Measurements from ENCODE around the gene PMIS2.

The PMIS2 gene

DNA sequence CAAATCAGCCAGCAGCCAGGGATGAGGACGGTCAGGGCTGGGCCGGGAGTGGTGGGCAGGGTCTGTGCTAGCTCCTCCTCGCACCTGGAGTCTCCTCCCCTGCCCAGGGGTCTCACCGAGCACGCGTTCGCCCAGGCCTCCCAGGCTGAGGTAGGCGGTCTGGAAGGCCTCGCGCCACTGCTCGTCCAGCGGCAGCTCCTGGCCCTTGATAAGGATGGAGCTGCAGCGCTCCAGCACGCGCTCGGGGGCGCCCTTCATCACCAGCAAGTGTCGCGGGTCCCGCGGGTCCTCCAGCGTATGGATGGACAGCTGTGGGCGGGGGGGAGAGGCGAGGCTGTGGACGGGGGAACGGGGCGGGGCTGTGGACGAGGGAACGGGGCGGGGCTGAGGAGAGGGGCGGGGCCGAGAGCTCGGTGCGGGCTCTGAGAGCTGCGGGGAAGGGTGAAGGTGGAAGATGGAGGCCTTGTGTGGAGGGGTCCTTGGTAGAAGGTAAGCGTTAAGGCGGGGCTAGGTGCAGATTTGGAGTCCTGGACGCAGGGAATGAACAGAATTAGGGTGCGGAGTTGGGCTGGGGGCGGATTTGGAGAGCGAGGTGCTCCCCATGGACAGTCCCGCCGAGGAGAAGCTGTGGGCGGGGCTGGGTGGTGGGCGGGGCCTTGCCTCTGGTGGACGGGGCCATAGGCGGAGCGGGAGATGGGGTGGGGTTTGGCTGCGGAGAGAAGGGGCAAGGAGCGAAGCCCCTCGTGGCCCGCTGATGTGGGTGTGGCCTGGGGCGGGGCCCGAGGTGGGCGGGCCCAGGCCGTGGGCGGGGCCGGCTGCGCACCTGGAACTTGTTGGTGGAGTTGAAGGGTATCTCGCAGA is 28.2 kb upstream of the PMIS2 start:
- H3K4me1 ChIP-seq (ENCODE audit: insufficient read depth, low read length), result no peaks in the 10 kb centered on the region
- no peak overlapping the region for H3K9ac ChIP-seq (ENCODE audit: low read length)
- peak overlapping the region in 1 of 2 donors; percentile 27 for H3K4me3 ChIP-seq (ENCODE audit: low read depth in 1 of 2, low read length in 2 of 2)
- H3K27me3 ChIP-seq (ENCODE audit: control insufficient read depth in 1 of 2, insufficient read depth in 2 of 2, low read length in 2 of 2), result peaks cover 10 to 54% of the 10 kb centered on the region in 2 donors
- H3K36me3 ChIP-seq (ENCODE audit: insufficient read depth, low read length), result no peaks in the 10 kb centered on the region
- no peak overlapping the region for H3K27ac ChIP-seq (ENCODE audit: low read depth, low read length)
- no peaks in the 10 kb centered on the region for H3K9me3 ChIP-seq (ENCODE audit: low read length)

DNA sequence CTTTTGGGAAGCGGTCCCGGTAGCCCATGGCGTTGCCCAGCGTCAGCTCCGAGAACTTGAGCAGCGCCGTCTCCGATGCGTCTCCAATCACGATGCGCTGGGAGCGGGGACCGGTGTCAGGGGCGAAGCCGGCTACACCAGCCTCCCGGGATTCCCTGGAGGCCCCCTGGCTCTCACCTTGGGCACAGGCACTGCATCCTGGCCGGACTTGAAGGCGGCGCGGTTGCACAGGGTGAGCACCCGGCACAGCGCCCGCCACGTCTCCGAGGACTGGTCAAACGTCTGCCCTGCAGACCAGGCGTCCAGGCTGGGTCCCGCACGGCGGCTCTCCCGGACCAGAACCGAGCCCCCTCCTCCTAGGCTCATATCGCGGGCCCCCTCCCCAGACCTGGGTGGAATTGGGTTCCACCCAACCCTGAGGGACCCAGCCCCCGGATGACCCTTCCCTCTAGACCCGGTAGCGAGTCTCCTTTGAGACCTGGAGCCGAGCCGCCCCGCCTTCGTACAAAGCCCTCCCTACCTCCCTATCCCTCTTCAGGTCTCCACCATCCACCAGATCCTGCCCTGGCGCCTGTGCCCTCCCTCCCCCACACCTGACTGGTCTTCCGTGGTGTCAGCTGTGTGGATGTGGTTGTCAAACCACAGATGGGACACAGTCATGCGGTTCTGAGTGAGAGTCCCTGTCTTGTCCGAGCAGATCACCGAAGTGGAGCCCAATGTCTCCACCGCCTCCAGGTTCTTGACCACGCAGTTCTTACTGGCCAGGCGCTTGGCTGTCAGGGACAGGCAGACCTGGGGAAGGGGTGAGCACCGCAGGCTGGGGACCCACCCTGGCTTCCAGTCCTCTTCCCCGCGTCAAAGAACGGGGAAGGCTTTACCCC is 27.3 kb upstream of the PMIS2 start:
- Histone ChIP-seq H3K27ac (ENCODE audit: low read depth, low read length) (no peak overlapping the region), H3K4me1 (ENCODE audit: insufficient read depth, low read length) (no peaks in the 10 kb centered on the region), H3K9ac (ENCODE audit: low read length) (no peak overlapping the region), H3K36me3 (ENCODE audit: insufficient read depth, low read length) (no peaks in the 10 kb centered on the region), H3K4me3 (ENCODE audit: low read depth in 1 of 2, low read length in 2 of 2) (peak overlapping the region in 1 of 2 donors; percentile 27), H3K27me3 (ENCODE audit: control insufficient read depth in 1 of 2, insufficient read depth in 2 of 2, low read length in 2 of 2) (peaks cover 10 to 54% of the 10 kb centered on the region in 2 donors), H3K9me3 (ENCODE audit: low read length) (no peaks in the 10 kb centered on the region)

DNA sequence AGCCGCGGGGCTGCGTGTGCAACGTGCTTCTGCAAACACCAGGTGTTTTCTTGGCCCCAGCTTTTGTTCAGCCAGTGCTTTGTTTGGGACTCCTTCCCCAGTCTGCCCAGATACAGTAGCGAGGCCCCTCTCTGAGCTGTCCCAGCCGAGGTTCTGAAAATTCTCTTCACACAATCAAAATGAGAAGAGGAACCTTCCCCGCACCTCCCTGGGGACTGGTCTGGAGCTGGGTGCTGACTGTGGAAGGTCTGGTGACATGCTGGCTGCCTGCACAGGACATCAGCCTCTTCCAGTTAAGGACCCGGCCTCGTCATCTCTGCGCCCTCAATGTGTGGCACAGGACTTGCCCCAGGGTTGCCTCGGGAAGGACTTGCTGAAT is 26.7 kb upstream of the PMIS2 start:
- Histone ChIP-seq H3K9me3 (ENCODE audit: low read length) (no peaks in the 10 kb centered on the region), H3K27ac (ENCODE audit: low read depth, low read length) (no peak overlapping the region), H3K36me3 (ENCODE audit: insufficient read depth, low read length) (no peaks in the 10 kb centered on the region), H3K4me1 (ENCODE audit: insufficient read depth, low read length) (no peaks in the 10 kb centered on the region), H3K27me3 (ENCODE audit: control insufficient read depth in 1 of 2, insufficient read depth in 2 of 2, low read length in 2 of 2) (peaks cover 10 to 54% of the 10 kb centered on the region in 2 donors), H3K4me3 (ENCODE audit: low read depth in 1 of 2, low read length in 2 of 2) (no peak overlapping the region), H3K9ac (ENCODE audit: low read length) (no peak overlapping the region)

DNA sequence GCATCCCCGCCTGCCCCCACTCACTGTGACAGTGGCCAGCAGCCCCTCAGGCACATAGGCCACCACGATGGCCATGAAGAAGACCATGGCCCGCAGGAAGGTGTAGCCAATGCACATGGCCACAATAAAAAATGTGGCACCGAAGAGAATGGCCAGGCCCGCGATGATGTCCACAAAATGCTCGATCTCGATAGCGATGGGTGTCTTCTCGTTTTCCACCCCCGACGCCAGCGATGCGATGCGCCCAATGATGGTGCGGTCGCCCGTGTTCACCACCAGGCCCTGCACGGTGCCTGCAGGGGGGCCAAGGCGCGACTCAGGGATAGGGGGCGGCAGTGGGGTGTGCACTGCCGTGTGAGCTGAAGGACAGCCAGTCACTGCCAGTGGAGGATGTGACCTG is 26.2 kb upstream of the PMIS2 start:
- Histone ChIP-seq H3K4me3 (ENCODE audit: low read depth in 1 of 2, low read length in 2 of 2) (no peak overlapping the region), H3K4me1 (ENCODE audit: insufficient read depth, low read length) (no peaks in the 10 kb centered on the region), H3K27ac (ENCODE audit: low read depth, low read length) (no peak overlapping the region), H3K9ac (ENCODE audit: low read length) (no peak overlapping the region), H3K27me3 (ENCODE audit: control insufficient read depth in 1 of 2, insufficient read depth in 2 of 2, low read length in 2 of 2) (peaks cover 10 to 54% of the 10 kb centered on the region in 2 donors), H3K36me3 (ENCODE audit: insufficient read depth, low read length) (no peaks in the 10 kb centered on the region), H3K9me3 (ENCODE audit: low read length) (no peaks in the 10 kb centered on the region)

DNA sequence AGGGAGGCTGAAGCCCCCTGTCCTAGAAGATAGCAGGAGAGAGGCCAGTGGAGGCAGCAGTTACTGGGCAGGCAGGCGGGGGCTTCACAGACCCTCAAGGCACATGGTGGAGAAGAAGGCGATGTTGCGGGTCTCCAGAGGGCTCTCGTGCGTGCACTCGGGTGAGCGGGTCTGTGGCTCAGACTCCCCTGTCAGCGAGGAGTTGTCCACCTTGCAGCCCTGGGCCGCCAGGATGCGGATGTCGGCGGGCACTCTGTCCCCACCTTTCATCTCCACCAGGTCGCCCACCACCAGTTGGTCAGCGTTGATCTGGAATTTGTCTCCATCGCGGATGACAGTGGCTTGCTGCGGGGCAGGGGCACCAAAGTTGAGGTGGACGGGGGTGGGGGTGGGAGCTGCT is 25.7 kb upstream of the PMIS2 start:
- no peaks in the 10 kb centered on the region for H3K36me3 ChIP-seq (ENCODE audit: insufficient read depth, low read length)
- H3K4me1 ChIP-seq (ENCODE audit: insufficient read depth, low read length), result no peaks in the 10 kb centered on the region
- H3K4me3 ChIP-seq (ENCODE audit: low read depth in 1 of 2, low read length in 2 of 2), result no peak overlapping the region
- H3K27ac ChIP-seq (ENCODE audit: low read depth, low read length), result no peak overlapping the region
- no peaks in the 10 kb centered on the region for H3K9me3 ChIP-seq (ENCODE audit: low read length)
- no peak overlapping the region for H3K9ac ChIP-seq (ENCODE audit: low read length)
- H3K27me3 ChIP-seq (ENCODE audit: control insufficient read depth in 1 of 2, insufficient read depth in 2 of 2, low read length in 2 of 2), result peaks cover 10 to 53% of the 10 kb centered on the region in 2 donors

DNA sequence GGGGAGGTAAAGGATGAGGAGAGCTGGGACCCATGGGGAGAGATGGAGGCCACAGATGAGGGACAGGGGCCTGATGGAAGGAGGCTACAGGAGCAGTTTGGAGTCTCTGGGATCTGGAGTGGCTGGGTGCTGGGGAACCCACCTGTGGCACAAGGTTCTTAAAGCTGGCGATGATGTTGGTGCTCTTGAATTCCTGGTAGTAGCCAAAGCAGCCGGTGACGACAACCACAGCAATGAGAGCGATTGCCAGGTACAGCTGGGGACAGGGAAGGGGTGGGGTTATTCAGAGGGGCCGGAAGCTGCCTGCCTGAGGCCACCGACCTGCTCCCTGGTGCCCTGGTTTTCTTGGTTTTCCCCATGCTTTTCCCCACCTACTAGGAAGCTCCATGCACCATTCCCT is 25.3 kb upstream of the PMIS2 start:
- H3K27me3 ChIP-seq (ENCODE audit: control insufficient read depth in 1 of 2, insufficient read depth in 2 of 2, low read length in 2 of 2), result peaks cover 10 to 49% of the 10 kb centered on the region in 2 donors
- H3K4me3 ChIP-seq (ENCODE audit: low read depth in 1 of 2, low read length in 2 of 2), result no peak overlapping the region
- H3K27ac ChIP-seq (ENCODE audit: low read depth, low read length), result no peak overlapping the region
- H3K36me3 ChIP-seq (ENCODE audit: insufficient read depth, low read length), result no peaks in the 10 kb centered on the region
- no peaks in the 10 kb centered on the region for H3K4me1 ChIP-seq (ENCODE audit: insufficient read depth, low read length)
- no peak overlapping the region for H3K9ac ChIP-seq (ENCODE audit: low read length)
- H3K9me3 ChIP-seq (ENCODE audit: low read length), result no peaks in the 10 kb centered on the region

DNA sequence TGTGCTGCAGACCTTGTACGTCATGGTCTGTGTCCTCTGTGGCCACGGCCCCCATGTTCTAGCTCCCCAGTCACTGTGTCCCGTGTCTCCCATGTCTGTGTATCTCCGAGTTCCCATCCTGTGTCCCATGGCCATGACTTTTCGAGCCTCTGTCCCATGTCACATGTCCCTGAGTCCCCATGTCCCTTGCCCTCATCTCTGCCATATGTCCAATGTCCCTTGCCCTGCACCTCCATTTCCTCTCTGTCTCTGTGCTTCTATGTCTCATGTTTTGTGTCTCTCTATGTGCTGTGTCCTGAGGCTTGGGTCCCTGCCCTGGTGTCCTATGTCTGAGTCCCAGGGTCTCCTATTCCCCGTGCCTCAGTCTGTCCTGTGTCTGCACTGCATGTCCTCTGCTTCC is 24.5 kb upstream of the PMIS2 start:
- Histone ChIP-seq H3K27me3 (ENCODE audit: control insufficient read depth in 1 of 2, insufficient read depth in 2 of 2, low read length in 2 of 2) (peaks cover 10 to 49% of the 10 kb centered on the region in 2 donors), H3K27ac (ENCODE audit: low read depth, low read length) (no peak overlapping the region), H3K4me1 (ENCODE audit: insufficient read depth, low read length) (no peaks in the 10 kb centered on the region), H3K4me3 (ENCODE audit: low read depth in 1 of 2, low read length in 2 of 2) (no peak overlapping the region), H3K36me3 (ENCODE audit: insufficient read depth, low read length) (no peaks in the 10 kb centered on the region), H3K9ac (ENCODE audit: low read length) (no peak overlapping the region), H3K9me3 (ENCODE audit: low read length) (no peaks in the 10 kb centered on the region)

DNA sequence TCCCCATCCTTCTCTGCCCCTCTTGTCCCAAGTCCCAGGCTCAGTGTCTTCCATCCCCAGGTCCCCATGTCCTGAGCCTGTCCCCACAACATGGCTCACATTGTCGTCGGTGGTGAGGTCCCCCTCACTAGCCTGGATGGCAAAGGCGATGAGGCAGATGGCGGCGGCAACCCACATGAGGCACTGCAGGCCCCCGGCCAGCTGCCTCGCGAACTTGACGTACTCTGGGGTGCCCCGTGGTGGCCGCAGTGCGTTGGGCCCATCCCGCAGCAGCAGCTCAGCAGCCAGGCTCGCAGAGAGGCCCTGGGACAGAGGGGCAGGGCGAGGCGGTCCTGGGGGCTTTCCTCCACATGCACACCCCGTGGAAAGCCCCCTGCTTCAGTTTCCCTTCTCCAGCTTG is 23.6 kb upstream of the PMIS2 start:
- H3K27me3 ChIP-seq (ENCODE audit: control insufficient read depth in 1 of 2, insufficient read depth in 2 of 2, low read length in 2 of 2), result peaks cover 10 to 45% of the 10 kb centered on the region in 2 donors
- no peak overlapping the region for H3K9ac ChIP-seq (ENCODE audit: low read length)
- no peaks in the 10 kb centered on the region for H3K4me1 ChIP-seq (ENCODE audit: insufficient read depth, low read length)
- H3K36me3 ChIP-seq (ENCODE audit: insufficient read depth, low read length), result no peaks in the 10 kb centered on the region
- H3K4me3 ChIP-seq (ENCODE audit: low read depth in 1 of 2, low read length in 2 of 2), result no peak overlapping the region
- H3K27ac ChIP-seq (ENCODE audit: low read depth, low read length), result no peak overlapping the region
- H3K9me3 ChIP-seq (ENCODE audit: low read length), result no peaks in the 10 kb centered on the region

DNA sequence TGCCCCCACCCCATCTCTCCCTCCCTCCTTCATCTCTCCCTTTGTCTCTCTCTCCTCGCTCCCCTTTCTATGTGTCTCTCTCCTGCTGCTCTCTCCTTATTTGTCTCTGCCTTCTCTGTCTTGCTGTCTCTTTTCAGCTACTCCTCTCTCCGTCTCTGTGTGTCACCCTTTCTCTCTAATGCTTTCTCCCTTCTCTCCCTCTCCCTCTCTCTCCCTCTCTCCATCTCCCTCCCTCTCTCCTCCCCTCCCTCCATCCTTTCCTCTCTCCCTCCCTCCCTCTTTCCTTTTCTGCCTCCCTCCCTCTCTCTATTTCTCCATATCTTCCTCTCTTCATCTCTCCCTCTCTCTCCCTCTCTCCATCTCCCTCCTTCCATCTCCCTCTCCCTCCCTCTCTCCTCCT is 23.2 kb upstream of the PMIS2 start:
- no peaks in the 10 kb centered on the region for H3K4me1 ChIP-seq (ENCODE audit: insufficient read depth, low read length)
- H3K36me3 ChIP-seq (ENCODE audit: insufficient read depth, low read length), result no peaks in the 10 kb centered on the region
- H3K9me3 ChIP-seq (ENCODE audit: low read length), result no peaks in the 10 kb centered on the region
- peaks cover 10 to 41% of the 10 kb centered on the region in 2 donors for H3K27me3 ChIP-seq (ENCODE audit: control insufficient read depth in 1 of 2, insufficient read depth in 2 of 2, low read length in 2 of 2)
- no peak overlapping the region for H3K4me3 ChIP-seq (ENCODE audit: low read depth in 1 of 2, low read length in 2 of 2)
- no peak overlapping the region for H3K9ac ChIP-seq (ENCODE audit: low read length)
- H3K27ac ChIP-seq (ENCODE audit: low read depth, low read length), result no peak overlapping the region

DNA sequence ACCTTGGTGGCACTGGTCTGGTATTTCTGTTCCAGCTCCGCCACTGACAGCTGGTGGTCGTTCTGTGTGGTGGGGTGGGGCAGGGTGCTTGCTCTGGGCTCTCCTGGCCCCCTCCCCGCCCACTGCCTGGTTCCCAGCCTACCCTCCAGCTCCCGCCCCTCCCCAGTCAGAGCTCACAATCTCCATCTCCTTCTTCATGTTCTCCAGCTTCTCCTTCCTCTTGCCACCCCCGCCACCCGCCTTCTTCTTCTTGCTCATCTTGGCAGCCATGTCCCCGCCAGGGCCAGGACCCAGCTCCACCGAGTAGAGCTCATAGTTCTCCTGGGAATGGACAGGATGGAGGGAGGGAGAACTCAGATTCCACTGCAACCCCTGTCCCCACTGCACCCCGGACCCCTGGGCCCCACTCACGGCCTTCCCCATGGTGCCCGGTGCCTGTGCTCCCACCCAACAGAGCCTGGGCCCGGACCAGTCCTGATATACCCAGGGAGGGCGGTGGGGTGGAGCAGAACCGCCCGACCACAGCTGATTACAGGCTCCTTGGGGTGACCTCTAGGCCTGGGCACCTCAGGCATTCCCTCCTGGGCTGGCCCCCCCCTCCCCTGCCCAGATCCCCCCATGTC is 22.7 kb upstream of the PMIS2 start, which contains the start of gene ATP4A:
Gene ATP4A, minus strand, starts transcription at position 452 of the 623 bp plus-strand sequence. Its CDS starts 29 bp downstream, at position 423.
- Histone ChIP-seq H3K4me3 (ENCODE audit: low read depth in 1 of 2, low read length in 2 of 2) (no peak within 1 kb of the TSS), H3K27me3 (ENCODE audit: control insufficient read depth in 1 of 2, insufficient read depth in 2 of 2, low read length in 2 of 2) (peaks cover 10 to 36% of the 10 kb centered on the region in 2 donors), H3K9me3 (ENCODE audit: low read length) (no peaks in the 10 kb centered on the region), H3K36me3 (ENCODE audit: insufficient read depth, low read length) (no peaks in the 10 kb centered on the region), H3K27ac (ENCODE audit: low read depth, low read length) (no peak within 1 kb of the TSS), H3K4me1 (ENCODE audit: insufficient read depth, low read length) (no peaks in the 10 kb centered on the region), H3K9ac (ENCODE audit: low read length) (no peak within 1 kb of the TSS)

All from muscle layer of colon (tissue), 2 donors.